NCI-H1092 (cell line): ENCODE data around the gene C1QL1.

ENCODE experiments used
- DNase-seq: peaks from one replicate; lab custom pipeline; 2025; lab: John Stamatoyannopoulos, UW

The C1QL1 gene

DNA sequence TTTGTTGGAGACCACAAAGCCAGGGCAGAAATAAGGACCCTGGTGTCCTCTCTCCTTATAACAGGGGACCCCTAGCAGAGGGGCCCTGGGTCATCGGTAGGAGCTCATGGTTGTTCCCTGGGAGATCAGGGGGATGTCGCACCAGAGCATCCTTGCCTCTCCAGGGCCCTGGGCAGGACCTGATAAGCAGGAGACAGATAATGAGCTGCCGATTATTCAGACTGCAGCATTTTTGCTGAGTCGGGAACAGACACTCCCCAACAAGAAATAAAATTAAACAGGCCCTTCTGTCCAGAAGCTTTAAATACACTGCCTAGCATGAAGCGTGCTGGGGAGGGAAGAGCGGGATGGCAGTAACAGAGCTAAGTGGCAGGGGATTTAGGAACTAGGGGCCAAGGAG, 37.4 kb downstream of the C1QL1 start:
- no peak for DNase-seq

DNA sequence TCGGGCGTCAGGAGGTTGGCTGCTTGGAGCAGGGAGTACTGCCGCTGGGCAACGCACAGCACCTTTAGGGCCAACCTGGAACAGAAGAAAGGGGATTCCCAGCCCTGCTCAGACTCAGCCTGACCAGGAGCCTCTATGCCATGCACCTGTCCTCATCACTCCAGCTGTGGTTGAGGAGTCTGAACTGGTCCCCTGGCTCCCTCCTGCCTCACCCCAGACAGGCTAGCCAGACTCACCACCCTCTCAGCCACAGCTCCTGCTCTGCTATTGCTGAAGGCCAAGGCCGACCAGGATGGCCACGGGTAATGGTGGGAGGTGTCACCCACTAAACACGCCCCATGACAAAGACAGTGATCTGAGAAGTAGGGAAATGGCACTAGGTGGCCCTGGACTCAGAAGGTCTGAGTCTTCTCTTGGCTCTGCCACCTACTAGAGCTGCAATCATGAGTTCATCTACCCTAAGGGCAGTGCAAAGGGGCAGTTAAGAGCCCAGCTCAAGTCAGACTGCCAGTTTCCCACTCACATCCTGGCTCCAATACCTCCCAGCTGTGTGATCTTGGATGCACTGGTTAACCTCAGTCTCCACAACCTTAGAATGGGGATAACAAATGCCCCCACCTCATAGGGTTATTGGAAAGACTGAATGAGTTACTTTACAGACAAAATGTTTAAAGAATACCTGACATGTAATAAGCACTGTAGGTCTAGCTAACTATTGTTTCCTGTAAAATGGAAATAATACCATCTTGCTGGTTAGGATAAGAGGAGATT, 39.0 kb downstream of the C1QL1 start:
- DNase-seq = no peak

DNA sequence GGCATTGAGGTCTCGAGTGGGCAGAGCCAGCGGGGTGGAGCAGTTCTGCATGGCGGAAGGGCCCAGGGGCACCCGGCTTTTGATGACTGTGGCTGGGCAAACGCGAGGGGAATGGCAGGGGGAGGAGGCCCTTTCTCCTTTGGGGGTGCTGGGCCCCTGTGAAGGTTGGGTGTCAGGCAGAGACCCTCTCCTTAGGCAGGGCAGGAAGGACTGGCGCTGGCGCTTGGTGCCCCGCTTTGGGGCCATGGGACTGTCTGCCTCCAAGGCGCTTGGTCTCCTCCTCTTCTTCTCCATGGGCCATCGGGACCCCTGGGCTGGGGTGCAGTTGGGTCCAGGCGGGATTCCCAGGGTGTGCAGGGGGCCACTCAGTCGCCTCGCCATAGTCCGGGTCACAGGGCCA, 40.0 kb downstream of the C1QL1 start:
- no peak for DNase-seq

DNA sequence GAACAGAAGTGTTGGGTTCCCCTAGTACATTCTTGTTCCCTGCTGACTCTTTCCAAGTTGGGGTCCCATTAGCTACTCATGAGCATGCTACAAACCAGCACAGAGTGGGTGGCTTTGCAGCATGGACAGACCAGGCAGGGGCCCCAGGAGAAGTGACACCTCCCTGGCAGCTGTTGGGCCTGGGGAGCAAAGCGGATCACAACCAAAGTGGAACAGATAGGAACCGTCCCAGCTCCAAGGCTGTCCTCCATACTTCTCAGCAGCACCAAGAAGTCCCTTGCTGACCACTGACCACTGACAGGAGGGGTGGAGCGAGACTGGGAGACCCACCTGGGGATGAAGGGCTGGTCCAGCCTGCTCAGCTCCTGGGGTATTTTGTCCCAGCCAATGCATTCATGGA, 40.4 kb downstream of the C1QL1 start:
- DNase-seq = no peak

DNA sequence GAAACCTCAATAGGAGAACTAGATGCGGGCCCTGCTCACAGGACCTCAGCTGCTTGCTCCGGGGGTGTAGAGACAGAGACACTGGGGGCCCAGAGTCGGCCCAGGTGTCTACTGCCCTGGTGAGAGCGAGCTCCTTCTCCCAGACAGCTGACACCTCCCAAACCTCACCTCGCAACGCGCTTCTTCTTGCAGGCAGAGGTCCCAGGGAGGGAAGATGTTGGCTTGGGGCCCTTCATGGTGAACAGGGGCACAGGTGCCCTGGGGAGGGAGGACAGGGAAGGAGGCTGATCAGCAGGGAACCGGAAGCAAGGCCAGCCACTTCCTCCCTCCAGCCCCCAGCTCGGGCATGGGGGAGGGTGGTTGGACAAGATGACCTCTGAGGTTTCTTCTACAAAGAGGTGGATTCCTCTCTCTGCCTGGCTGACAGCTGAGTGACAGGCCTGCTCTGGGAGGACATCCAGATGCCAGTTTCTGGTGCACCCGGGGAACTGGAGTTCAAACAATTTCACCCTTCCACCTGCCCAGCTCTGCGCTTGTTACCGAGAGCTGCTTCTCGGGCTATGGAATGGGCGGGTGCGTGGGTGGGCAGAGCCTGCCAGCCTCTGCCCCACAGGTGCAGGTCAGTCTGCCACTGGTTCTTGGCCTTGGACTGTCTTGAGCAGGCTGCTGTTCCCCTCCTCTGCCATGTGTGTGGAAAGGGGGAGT, 41.1 kb downstream of the C1QL1 start:
- DNase-seq = no peak

DNA sequence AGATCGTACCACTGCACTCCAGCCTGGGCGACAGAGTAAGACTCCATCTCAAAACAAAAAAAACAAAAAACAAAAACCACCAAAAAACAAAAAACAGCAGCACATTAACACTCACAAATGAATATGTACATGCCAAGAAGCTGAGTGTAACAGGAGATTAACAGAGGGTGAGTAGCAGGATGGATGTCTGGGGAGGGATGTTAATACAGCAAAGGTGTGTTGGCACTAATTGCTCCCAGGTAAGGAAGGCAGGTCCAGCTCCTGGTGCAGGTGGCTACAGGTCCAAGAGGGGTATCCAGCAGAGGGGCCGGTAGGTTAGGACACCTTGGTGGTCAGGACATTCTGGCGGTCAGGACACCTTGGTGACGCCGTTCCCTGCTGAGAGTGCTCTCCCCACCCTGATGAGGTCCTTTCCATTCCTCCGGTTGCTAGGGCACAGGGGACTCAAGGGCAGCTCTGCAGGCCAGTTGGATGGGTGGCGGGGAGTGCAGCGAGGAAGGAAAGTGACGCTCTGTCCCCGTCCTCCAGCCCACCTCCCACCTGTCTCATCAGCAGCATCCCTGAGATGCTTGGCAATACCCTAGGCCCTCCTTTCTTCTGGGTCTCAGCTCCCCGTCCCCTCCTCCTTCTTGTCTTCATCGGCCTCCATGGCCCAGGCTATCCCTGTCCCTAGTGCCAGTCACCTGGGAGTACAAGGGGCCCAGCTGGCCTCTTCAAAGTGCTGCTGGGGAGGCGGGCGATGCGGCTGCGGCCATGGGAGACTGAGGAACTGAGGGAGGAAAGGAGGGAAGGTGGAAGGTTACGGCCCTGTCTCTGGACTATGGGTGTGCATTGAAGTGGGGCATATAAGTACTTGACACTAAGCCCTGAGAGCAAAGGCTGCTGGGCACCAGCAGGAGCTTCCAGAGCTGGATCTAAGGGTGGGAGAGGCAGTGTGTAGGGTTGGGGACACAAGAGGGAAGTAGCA, 42.1 kb downstream of the C1QL1 start:
- DNase-seq = no peak

DNA sequence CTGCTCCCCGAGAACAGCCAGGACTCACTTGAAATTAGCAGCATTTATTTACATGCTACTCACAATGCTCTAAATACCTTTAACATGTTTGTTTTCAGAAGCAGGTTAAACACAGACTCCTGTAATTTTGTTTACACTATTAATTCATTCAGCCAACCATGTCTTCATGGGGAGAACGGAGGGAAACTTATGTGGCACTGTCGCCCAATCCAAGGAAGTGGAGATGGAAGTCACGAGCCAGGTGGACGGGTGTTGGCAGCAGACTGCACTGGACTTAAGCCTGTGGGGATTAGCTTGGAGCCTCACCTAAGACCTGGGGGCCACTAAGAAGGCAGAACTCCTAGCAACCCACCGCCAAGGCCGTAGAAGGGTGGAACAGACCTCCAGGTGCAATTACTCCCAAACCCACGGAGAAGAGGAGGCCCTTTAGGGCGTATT, 44.0 kb downstream of the C1QL1 start:
- no peak for DNase-seq

DNA sequence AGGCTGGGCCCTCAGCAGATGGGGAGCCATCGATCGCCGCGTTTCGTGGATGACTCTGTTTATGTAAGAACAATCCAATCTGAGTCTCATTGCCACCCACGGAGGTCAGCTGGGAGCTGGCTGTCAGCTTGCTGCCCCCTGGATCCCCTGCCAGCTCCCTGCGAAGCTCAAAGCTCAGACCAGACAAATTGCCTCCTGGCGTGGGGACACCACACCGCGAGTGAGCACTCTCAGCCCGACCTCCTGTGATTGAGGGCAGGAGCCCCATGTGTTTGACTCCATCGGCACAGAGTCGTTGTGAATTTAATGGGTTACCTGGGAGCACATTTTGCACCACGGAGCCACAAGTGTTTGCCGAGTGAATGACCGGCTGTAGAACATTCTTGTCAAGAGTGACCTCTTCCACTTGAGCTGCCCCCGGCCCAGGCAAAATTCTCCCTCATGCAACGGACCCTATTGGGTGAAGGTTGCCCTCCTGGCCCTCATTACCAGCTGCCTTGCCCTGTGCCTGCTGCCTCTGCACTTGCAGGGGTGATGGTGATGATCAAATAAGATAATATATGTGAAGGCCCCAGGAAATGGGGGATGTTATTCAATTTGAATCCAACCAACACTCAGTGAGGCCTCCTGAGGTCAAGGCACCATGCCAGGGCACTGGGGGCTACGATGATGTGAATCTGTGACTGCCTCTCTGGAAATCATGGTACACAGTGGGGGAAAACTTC, 45.2 kb downstream of the C1QL1 start:
- DNase-seq = no peak

DNA sequence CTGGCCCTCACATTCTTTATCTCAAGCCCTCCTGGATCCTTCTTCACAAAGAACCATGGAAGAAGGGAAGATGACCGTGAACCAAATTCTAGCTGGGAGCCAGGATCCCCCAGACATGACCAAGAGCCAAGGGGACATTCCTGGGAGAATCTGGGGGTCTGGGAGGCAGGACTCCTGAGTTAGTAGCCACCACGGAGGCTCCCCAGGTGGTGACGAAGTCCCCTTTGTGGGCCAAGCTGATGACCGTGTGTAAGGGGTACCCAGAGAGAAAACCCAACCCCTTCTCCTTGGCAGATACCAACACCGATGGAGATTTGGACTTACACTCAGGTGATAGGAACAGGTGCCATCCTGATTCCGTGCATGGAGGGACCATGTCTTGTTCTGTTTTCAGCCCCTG, 46.0 kb downstream of the C1QL1 start:
- no peak for DNase-seq

DNA sequence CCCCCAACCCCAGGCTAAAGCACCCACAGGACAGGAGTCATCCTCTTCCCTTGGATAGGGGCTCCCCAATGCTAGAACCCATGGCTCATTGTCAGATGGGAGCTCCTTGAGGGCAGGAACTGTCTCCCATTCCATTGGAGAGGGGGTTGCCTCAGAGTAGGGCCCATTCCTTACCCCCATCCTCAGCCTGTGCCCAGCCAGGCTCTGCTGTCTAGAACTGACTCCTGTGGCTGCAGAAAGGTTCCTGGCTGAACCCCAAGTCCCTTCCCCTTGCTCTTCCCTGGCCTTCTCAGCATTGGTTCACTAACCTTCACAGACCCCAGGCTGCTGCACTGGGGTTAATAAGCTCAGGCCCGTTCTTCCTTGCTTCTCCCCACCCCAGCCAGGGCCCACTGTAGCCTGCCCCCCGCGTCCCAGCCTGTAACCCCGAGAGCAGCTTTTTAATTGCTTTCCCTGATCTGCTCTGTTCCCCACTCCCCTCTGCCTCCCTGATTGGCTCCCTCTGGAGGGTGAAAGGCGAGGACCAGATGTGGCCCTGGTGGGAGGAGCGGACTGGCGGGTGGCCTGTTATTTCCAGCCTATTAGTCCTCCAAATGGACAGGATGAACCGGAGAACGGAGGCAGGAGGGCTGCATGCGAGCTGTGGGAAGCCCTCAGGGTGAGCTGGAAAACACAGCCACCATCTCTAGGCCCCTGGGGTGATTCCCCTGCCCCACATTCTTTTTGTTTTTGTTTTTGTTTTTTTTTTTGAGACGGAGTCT, 46.8 kb downstream of the C1QL1 start:
- no peak for DNase-seq

DNA sequence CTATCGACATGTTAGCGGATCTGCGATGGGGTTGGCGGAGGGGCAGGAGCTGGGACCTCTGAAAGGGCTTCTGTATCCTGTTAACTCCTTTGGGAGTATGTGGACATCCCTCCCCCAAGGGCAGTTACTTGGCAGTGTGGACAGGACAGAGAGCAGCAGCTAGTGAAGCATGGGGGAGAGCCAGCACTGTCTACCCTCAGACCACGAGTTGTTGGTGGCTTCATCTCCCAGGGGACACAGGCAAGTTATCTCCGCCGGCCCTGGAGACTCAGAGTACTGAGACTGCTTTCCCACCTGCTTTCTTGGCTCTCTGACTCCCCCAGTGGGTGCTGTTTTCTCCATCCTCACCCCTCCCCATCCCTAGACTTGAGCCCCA, 47.5 kb downstream of the C1QL1 start:
- DNase-seq = no peak

DNA sequence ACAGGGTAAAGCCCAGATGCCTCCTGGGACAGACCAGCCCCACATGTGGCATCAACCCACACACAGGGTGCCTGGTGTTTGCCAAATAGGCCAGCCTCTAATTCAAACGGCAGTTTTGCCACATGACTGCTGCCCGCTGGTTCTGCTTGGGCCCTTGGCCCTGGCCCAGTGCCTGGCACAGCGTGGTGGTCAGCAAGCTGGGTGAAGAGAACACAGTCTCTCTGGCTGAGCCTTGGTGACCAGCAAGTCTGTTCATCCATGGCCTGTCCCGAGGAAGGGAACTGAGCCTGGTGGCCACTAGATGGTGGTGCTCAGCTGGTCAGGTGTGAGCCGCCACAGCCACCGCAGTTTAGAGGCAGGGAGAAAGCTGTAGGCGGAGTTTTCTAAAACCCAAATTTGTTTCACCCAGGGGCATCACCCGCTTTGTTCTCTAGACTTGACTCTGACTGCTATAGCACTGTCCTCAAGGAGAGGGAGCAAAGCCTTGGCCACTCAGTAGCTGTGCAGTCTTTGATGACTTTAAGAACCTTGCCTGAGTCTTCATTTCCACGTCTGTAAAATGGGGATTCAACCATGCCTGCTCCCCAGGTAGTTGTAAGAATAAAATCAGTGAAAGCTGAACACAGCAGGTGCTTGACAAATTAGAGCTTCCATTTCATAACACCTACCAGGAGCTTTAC, 48.1 kb downstream of the C1QL1 start:
- DNase-seq = peak; percentile 61

DNA sequence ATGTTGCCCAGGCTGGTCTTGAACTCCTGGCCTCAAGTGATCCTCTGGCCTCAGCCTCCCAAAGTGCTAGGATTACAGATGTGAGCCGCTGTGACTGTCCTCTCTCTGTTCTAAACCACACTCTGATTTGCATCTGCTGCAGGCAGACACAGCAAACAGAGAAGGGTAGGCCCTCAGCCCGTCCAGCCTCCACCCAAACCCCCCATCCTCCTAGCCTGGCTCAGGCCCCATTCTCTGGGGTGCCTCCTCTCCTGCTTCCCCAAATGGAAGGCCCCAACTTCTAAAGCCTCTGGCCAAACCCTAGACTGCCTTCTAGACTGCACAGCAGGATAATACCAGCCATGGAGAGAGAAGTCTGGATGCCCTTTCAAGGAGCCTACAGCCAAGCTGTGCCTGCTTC, 48.7 kb downstream of the C1QL1 start:
- no peak for DNase-seq

DNA sequence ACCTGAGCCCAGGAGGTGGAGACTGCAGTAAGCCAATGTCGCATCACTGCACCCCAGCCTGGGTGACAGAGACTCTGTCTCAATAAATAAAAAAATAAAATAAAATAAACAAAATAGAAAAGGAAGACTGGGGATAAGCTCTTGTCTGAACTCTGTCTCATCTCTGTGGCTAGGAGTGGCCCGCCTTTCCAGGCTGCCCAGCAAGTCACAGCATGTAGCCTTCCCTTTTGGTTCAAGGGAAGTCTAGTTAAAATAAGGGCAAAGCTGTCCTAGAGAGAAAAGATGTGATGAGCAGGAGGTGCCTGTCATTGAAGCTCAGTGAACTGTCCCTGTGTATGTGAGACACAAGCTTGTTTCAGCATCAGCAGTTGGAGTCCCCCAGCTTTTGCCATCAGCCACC, 50.1 kb downstream of the C1QL1 start:
- DNase-seq = no peak

DNA sequence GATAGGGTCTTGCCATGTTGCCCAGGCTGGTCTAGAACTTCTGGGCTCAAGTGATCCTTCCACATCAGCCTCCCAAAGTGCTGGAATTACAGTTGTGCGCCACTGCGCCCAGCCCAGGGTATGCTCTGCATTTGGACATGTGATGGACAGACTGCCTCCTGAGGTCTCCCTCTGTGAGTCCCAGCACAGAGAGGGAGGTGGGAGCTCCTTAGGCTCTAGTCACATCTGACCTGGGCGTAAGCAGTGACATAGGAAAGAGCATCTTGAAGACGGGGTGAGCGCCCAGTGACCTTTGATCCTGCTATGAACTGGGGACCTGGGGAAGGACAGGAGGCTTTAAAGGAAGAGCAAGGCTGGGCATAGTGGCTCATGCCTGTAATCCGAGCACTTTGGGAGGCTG, 50.6 kb downstream of the C1QL1 start:
- DNase-seq = no peak

DNA sequence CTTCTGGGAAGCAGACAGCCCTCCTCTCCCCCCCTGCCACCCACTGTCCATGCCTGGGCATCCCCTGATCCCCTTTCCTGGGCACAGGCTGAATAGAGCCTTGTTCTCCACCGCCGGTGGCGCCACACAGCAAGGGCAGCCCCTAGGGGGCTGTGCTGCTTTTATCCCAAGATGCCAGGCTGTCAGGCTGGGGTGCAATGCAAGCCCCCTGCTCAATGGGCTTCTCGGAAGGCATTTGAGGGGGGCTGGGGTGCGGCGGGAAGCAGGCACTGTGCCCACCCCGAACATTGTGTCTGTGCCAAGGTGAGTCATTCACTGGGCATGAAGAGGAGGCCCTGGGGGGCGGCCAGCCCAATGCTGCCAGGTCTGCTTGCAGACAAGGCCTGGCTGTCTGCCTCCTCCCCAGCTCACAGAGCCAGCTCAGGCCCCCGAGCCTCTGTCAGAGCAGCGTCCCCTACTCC, 51.3 kb downstream of the C1QL1 start:
- peak; percentile 25 for DNase-seq

DNA sequence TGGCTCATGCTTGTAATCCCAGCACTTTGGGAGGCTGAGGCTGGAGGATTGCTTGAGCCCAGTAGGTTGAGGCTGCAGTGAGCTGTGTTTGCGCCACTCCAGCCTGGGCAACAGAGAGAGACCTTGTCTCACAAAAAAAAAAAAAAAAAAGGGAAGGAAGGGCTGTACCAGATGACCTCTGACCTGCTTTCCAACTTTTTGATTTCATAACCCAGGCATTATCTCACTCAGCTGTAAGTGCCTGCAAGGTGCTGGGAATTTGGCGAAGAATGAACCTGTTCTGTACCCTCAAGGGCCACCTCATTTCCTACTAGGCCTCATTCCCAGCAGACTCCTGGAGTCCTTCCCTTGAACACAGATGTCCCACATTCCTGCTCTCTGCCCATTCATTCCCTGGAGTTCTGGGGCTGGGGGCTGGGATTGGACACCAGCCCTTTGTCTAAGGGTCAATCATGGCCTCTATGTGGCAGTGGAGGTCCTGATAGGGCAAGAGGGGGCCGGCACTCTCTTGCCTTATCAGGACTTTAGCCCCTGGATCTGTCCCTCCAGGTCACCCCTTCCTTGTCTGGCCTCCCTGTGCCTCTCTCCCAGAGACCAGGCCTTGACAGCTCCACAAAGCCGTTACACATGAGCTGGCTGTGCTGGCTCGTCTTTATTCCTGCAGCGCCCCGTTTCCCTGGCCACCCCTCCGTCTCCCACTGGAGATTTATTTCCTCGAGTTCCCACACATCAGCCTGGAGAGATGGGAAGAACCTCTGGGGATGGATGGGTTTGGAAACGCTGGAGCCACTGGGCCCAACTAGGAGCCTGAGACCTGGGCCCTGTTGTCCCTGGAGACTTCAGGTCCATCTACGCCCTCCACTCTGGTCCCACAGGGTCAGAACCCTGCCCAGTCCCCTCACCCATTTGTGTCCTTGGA, 52.0 kb downstream of the C1QL1 start:
- DNase-seq = no peak

DNA sequence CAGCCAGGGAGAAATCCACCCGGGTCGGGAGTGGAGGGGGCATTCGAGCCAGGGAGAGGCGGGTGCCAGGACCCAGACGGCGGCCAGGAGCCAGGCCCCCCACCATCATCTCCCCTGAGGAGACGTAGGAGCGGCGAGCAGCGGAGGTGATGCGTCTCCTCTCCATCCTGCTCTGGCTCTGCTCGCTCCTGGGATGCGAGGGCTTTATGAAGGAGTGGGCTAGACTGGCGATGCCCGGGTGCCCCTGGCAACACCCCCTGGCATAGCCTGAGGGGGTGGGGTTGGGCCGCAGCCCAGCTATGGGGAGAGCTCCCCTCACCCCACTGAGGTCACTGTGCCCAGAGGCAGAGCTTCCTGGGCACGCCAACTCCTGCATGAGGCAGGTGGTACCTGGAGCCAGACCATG, 52.8 kb downstream of the C1QL1 start, which contains the start of gene GFAP:
Gene GFAP (minus strand): TSS at position 180 of the 406 bp plus-strand sequence. CDS start 14 bp downstream, at position 166.
- no peak for DNase-seq

DNA sequence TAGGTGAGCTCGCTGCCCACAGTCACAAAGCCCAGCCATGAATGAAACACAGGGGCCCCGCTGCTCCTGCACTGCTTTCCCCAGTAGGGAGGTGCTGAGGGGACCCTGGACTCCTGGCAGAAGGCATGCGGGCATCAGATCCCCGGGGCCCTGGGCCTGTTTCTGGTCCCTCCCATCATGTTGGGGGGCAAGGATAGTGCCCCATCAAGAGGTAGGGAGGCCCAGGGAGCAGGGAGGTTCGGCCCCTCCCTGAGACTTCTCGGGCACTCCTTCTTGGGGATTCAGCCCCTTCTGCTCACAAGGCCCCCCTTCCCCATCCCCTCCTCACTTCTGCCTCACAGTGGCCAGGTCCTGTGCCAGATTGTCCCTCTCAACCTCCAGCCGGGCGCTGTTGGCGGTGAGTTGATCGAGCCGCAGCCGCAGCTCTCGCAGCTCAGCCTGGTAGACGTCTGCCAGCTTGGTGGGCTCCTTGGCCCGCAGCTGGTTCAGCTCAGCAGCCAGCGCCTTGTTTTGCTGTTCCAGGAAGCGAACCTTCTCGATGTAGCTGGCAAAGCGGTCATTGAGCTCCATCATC, 53.3 kb downstream of the C1QL1 start:
- no peak for DNase-seq
